Measurements from ENCODE around the gene RARG.

RARG gene

DNA sequence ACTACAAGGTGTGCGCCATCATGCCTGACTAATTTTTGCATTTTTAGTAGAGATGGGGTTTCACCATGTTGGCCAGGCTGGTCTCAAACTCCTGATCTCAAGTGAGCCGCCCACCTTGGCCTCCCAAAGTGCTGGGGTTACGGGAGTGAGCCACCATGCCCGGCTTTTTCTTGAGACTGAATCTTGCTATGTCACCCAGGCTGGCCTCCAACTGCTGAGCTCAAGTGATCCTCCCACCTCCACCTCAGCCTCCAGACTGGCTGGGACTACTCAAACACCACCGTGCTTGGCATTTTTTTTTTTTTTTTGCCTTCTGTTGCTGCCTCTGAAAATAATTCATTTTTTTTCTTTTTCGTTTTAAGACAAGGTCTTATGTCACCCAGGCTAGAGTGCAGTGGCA is 27.9 kb upstream of the RARG start:
- TF ChIP-seq SIN3A (IDR thresholded peaks at IDR 0.05; ENCODE audit: borderline replicate concordance, insufficient read depth, low read length) (no peak), FOXP2 (optimal IDR thresholded peaks at IDR 0.05; ENCODE audit: borderline replicate concordance, extremely low read depth, extremely low read length, insufficient read depth) (no peak), POLR2AphosphoS5 (IDR thresholded peaks at IDR 0.05; ENCODE audit: low read depth, low read length) (no peak), TAF1 (IDR thresholded peaks at IDR 0.05; ENCODE audit: borderline replicate concordance, insufficient read depth, low read length) (no peak)
- TF ChIP-seq, protein P1, sequence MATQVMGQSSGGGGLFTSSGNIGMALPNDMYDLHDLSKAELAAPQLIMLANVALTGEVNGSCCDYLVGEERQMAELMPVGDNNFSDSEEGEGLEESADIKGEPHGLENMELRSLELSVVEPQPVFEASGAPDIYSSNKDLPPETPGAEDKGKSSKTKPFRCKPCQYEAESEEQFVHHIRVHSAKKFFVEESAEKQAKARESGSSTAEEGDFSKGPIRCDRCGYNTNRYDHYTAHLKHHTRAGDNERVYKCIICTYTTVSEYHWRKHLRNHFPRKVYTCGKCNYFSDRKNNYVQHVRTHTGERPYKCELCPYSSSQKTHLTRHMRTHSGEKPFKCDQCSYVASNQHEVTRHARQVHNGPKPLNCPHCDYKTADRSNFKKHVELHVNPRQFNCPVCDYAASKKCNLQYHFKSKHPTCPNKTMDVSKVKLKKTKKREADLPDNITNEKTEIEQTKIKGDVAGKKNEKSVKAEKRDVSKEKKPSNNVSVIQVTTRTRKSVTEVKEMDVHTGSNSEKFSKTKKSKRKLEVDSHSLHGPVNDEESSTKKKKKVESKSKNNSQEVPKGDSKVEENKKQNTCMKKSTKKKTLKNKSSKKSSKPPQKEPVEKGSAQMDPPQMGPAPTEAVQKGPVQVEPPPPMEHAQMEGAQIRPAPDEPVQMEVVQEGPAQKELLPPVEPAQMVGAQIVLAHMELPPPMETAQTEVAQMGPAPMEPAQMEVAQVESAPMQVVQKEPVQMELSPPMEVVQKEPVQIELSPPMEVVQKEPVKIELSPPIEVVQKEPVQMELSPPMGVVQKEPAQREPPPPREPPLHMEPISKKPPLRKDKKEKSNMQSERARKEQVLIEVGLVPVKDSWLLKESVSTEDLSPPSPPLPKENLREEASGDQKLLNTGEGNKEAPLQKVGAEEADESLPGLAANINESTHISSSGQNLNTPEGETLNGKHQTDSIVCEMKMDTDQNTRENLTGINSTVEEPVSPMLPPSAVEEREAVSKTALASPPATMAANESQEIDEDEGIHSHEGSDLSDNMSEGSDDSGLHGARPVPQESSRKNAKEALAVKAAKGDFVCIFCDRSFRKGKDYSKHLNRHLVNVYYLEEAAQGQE (IDR thresholded peaks at IDR 0.05; ENCODE audit: insufficient read depth in 1 of 2, low read depth in 2 of 2, low read length in 2 of 2) = no peak

DNA sequence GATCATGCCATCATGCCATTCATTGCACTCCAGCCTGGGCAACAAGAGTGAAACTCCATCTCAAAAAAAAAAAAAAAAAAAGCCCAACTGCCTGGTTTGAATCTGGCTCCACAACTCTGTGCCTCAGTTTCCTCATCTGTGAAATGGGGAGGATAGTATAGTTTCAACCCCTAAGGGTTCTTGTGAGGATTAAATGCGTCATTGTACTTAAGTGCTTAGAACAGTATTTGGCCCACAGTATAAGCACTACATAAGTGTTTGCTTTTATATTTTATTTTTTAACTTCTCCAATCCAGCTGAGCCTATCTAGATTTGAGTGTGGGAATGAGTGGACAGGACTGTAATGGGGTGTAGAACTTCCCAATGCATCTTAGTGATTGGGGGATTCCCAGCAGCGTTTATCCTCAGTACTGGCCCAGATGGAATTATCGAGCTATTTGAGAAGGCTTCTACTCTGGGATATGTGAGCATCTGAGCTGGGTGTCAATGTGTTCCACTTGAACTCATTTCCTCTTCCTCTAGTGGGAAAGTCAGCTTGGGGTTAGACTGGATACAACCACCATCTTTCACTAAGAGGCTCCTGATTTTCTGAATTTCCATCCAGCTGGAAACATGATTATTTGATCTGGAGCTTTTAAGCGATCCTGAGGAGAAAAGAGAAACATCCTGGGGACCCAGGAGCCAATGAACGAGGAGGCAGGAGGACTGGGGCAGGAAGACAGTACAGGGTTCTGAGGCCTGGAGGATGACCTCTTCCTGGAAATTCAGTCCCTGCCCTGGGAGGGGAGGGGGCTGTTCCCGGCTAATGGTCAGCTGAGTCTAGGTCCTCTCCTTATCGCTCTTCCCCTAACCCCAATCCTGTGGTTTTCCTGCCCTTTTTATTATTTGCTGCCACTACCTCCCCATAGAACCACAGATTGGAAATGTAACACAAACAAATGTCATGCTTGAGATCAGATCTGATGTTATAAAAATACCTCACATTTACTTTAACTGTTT is 26.8 kb upstream of the RARG start:
- TF ChIP-seq SIN3A (IDR thresholded peaks at IDR 0.05; ENCODE audit: borderline replicate concordance, insufficient read depth, low read length) (no peak), POLR2AphosphoS5 (IDR thresholded peaks at IDR 0.05; ENCODE audit: low read depth, low read length) (no peak), TAF1 (IDR thresholded peaks at IDR 0.05; ENCODE audit: borderline replicate concordance, insufficient read depth, low read length) (no peak)
- TF ChIP-seq, protein P1 (IDR thresholded peaks at IDR 0.05; ENCODE audit: insufficient read depth in 1 of 2, low read depth in 2 of 2, low read length in 2 of 2) = no peak

DNA sequence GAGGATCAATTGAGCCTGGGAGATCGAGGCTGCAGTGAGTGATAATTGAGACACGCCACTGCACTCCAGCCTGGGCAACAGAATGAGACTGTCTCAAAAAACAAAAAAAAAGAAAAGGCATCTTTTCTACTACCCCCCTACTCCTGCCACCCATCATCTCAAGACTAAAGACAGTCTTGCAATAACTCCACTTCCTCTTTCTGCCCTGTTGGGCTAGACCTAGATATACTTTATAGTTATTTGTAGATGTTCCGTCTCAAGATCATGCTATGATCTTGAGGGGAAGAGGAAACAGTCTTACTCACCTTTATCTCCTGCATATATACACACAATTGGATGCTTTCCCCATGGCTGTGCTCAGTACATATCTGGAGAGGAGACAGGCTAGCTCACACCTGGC is 24.0 kb upstream of the RARG start:
- TF ChIP-seq SIN3A (IDR thresholded peaks at IDR 0.05; ENCODE audit: borderline replicate concordance, insufficient read depth, low read length) (no peak), POLR2AphosphoS5 (IDR thresholded peaks at IDR 0.05; ENCODE audit: low read depth, low read length) (no peak), FOXP2 (optimal IDR thresholded peaks at IDR 0.05; ENCODE audit: borderline replicate concordance, extremely low read depth, extremely low read length, insufficient read depth) (no peak), TAF1 (IDR thresholded peaks at IDR 0.05; ENCODE audit: borderline replicate concordance, insufficient read depth, low read length) (no peak)
- TF ChIP-seq, protein P1 (IDR thresholded peaks at IDR 0.05; ENCODE audit: insufficient read depth in 1 of 2, low read depth in 2 of 2, low read length in 2 of 2) = no peak

DNA sequence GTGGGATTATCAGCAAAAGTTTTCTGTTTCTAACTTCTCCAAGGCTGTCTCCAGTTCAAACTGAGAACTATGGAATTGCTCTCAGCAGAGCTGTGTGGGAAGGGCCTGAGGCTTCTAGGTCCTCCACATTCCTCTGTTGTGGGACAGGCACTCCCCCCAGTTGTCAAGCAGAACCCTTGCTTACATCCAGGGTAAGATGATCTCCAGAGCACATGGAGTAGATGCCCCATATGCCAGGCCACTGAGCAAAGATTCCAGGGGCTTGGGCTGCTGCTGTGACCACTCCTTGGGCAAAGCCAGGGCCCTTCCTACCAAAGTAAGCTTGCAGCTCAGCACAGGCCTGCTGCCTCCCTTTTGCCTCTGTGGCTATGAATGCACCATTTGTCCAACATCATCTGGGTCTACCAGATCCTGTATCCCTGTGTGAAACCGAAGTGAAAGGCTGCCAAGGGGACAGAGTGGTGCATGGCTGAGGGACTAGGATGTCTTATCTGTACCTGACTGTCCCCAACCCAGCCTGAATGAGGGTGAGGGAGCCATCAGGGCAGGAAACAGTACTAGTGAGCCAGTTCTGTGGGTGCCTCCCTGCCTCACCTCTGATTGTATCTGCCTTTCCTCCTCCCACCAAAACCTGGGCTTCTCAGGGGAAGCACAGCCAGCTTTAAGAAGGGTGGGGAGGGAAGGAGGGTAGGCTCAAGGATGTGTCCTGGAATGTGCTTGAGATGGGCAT is 23.0 kb upstream of the RARG start:
- TF ChIP-seq, protein P1 (IDR thresholded peaks at IDR 0.05; ENCODE audit: insufficient read depth in 1 of 2, low read depth in 2 of 2, low read length in 2 of 2) = no peak
- TF ChIP-seq TAF1 (IDR thresholded peaks at IDR 0.05; ENCODE audit: borderline replicate concordance, insufficient read depth, low read length) (no peak), POLR2AphosphoS5 (IDR thresholded peaks at IDR 0.05; ENCODE audit: low read depth, low read length) (no peak), SIN3A (IDR thresholded peaks at IDR 0.05; ENCODE audit: borderline replicate concordance, insufficient read depth, low read length) (no peak)

Data from PFSK-1 (cell line).